Loucy (cell line): ENCODE data around the gene PFDN5.

Source experiments
- EZH2phosphoT487 ChIP-seq: fragments of 200-600 bp; IDR thresholded peaks from 2 replicates; pipeline ENCODE4 v1.6.1; 2018; ENCODE audit warnings: antibody characterized with exemption, mild to moderate bottlenecking, moderate library complexity, borderline replicate concordance
- TF ChIP-seq, protein P1 (sequence below): fragments of 200-600 bp; sonication (generic); conservative IDR thresholded peaks from 2 replicates; pipeline ENCODE4 v1.5.1; 2014; ENCODE audit warnings: mild to moderate bottlenecking, antibody characterized with exemption, low read length

GRCh38 chr12:53333845-53334244 lies 38.5 kb downstream of the PFDN5 start:
- TF ChIP-seq, protein P1, sequence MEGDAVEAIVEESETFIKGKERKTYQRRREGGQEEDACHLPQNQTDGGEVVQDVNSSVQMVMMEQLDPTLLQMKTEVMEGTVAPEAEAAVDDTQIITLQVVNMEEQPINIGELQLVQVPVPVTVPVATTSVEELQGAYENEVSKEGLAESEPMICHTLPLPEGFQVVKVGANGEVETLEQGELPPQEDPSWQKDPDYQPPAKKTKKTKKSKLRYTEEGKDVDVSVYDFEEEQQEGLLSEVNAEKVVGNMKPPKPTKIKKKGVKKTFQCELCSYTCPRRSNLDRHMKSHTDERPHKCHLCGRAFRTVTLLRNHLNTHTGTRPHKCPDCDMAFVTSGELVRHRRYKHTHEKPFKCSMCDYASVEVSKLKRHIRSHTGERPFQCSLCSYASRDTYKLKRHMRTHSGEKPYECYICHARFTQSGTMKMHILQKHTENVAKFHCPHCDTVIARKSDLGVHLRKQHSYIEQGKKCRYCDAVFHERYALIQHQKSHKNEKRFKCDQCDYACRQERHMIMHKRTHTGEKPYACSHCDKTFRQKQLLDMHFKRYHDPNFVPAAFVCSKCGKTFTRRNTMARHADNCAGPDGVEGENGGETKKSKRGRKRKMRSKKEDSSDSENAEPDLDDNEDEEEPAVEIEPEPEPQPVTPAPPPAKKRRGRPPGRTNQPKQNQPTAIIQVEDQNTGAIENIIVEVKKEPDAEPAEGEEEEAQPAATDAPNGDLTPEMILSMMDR: no peak
- no peak for TF ChIP-seq EZH2phosphoT487
